ENCODE data around the gene SPPL2A.

DNA sequence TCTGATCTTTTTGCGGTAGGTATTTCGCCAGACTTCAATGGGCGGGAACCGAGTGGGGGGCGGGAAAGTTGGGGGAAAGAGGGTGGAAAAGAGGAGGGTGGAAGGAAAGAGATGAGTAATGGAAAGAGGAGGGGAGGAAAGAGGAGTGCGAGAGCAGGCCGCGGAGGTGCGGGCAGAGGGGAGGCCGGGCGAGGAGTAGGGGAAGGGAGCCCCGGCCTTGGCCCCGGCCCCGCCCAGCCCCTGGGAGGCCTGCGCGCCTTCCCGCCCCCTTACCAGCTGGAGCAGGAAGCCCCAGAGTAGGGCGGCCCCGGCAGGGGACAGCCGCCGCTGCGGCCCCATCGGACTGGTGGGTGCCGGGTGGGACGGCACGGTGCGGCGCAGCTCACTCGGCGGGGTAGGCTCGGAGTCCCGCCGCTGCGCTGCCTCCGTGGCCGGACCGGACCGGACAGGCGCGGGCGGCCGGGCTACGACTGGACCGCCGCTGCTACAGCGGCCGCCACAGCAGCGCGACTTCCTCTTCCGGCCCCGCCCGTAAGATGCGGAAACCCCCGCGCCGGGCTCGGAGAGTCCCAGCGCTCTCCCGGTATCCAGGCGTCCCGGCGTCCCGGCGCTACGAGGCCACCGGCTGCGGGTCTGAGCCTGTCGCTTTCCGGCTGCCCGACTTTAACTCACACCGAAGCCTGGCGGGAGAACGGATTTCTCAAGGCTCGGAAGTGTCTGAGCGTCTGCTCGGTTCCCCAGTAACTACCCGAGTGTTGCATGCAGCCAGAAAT is at the start of gene SPPL2A:
- TF ChIP-seq EP300 (IDR thresholded peaks at IDR 0.05) (no peak), POLR2AphosphoS5 (IDR thresholded peaks at IDR 0.05) (peak; percentile 41 to 88 (median 79))
- TF ChIP-seq, protein P1, sequence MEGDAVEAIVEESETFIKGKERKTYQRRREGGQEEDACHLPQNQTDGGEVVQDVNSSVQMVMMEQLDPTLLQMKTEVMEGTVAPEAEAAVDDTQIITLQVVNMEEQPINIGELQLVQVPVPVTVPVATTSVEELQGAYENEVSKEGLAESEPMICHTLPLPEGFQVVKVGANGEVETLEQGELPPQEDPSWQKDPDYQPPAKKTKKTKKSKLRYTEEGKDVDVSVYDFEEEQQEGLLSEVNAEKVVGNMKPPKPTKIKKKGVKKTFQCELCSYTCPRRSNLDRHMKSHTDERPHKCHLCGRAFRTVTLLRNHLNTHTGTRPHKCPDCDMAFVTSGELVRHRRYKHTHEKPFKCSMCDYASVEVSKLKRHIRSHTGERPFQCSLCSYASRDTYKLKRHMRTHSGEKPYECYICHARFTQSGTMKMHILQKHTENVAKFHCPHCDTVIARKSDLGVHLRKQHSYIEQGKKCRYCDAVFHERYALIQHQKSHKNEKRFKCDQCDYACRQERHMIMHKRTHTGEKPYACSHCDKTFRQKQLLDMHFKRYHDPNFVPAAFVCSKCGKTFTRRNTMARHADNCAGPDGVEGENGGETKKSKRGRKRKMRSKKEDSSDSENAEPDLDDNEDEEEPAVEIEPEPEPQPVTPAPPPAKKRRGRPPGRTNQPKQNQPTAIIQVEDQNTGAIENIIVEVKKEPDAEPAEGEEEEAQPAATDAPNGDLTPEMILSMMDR (IDR thresholded peaks at IDR 0.05), result no peak
